GM21723 (cell line): Measurements from ENCODE around the gene ZNF25.
"Not testable (repeated sequence)": the region's sequence is repeated elsewhere in the genome, so short reads cannot be mapped to it uniquely, and the experiment has no call there.

Experiments used
- ATAC-seq: cut with Tn5 transposase; IDR thresholded peaks from one replicate; pipeline ENCODE4 v1.9.1; 2021; ENCODE audit warnings: mild to moderate bottlenecking, moderate library complexity; ENCODE audit not compliant: unreplicated experiment

Gene ZNF25

DNA sequence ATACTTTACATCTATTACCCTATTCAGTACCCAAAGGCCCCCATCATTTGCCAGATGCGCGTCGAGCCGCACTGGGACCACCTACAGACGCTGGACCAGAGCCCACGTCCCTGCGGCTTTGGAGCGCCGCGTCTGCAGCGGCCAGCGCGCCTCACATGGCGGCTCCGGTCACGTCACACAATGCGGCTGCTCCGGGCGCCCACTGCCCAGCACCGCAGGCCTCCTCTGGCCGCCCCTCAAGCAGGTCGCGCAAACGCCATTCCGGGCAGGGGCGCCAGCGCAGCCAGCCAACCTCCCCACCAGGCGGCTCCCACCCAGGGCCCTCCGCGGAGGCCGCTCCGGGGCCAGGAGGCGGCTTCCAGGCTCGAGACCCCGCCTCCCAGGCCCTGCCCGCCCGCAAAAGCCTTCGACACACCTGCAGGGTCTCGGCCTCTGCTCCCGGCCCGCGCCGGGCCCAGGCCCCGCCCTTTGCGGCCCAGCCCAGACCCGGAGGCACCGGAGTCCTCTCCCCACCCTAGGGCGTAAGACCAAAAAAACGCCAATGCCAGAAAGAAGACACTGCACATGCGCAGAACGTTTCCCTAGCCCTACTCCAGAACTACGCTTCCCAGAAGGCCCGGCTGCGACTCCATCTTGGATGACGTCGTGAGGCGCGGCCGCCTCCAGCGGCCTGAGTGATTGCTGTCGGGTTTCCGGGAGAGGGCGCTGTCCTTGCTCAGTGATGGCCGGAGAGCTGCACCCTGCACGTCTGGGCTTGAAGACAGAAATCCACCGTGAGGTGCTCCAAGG is at the start of gene ZNF25:
TSS of gene ZNF25 (minus strand) at position 557 of the 789 bp plus-strand sequence. CDS start 4,925 bp downstream, outside the sequence.
- ATAC-seq: peak; percentile 98

DNA sequence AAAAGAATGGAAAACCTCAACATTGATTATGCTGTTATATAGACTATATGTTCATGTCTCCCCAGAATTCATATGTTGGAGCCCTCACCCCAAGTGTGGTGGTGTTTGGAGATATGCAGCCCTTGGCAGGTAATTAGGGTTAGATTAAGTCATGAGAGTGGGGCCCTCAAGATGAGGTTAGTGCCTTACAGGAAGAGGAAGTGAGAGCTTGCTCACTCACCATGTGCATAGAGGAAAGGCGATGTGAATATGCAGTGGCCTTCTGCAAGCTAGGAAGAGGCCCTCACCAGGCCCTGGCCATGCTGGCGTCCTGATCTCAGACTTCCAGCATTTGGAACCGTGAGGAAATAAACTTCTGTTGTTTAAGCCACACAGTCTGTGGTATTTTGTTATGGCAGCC is 48.8 kb upstream of the ZNF25 start:
- peak; percentile 88 for ATAC-seq

DNA sequence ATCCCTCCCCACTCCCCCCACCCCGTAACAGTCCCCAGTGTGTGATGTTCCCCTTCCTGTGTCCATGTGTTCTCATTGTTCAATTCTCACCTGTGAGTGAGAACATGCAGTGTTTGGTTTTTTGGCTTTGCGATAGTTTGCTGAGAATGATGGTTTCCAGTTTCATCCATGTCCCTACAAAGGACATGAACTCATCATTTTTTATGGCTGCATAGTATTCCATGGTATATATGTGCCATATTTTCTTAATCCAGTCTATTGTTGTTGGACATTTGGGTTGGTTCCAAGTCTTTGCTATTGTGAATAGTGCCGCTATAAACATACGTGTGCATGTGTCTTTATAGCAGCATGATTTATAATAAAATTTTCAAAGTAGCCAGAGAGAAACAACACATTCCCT is 42.7 kb upstream of the ZNF25 start:
- ATAC-seq: not testable (repeated sequence)

DNA sequence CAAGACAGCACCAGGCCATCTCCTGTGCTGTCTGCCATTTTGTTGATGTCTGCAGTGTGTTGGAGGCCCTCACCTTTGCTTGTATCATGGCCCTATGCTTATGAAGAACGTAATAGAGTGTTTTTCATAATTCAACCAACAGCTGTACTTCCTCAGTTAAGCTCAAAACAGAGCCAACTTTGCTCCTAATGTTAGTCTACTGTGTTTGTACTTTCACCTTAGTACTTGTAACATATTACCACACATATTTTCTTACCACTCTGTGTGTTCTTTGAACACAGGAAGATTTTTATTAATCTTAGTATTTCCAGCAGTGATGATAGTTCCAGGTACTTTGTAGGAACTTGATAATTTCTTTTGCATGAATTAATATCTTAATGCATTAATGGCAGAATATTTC is 39.9 kb upstream of the ZNF25 start:
- ATAC-seq: no peak

DNA sequence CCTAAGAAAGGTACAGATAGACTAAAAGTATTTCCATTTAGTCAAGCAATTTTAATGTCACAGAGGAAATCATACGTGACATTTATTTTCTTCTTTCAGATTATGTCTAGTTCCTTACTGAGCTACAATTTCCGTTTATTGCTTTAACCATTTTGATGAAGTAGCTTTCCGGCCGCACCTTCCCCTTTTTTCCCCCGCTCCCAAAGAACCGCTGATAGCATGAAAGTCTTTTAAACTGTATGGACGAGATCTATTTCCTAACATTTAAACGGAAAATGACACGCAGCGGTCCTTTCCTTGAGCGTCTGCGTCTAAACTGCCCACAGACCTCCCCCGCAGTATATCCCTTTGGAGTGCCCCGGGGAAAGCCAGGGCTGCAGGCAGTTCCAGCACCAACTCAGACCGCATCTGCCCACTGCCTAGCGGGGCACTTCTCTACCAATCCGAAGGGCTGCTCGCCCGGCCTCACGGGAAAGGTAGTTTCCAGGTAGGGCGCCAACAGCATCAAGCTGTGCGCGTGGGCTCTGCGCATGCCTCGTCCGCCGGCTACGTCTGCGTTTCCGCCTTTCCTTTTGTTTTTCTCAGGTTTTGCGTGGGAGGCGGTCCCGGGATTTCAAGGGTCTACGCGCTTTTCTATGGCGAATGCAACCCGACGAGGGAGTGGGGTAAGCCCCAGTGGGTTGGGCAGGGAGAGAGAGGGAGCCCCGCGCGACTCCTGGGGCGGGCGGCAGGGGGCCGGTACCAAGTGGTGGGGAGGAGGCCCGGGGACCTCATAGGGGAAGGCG is 33.9 kb upstream of the ZNF25 start, which contains the start of gene ZNF33A:
TSS of gene ZNF33A (plus strand) at position 557 of the 785 bp plus-strand sequence. CDS start 1,667 bp downstream, outside the sequence.
- peak; percentile 90 for ATAC-seq

DNA sequence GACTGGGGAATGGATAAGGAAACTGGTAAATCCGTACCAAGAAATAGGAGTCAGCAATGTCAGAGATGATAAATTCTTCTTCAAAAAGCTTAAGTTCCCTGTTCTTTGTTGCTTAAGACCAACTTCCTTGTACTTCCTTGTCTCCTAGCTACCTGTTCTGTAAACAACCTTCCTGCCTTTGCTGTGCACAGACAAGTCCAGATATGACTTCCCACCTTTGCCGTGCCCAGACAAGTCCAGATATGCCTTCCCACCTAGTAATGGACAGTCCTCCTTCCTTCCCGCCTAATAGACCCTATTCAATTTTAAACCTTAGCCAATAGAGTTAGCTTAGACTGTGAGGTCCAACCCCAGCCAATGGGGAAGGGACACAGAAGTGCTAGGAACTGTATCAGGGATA is 31.5 kb upstream of the ZNF25 start:
- no peak for ATAC-seq

DNA sequence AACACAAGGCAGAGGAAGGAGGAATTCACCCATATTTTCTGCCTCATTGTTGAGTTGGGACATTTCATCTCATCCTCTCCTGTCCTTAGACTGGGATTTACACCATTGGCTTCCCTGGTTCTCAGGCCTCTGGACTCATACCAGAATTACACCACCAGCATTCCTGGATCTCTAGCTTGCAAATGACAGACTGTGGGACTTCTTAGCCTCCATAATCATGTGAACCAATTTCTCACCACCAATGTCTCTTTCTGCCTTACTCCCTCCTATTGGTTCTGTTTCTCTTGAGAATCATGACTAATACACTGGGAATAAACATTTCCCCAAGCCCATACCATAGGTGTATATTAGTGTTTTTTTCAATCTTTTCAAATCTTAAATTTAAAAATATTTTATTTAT is 31.1 kb upstream of the ZNF25 start:
- no peak for ATAC-seq

DNA sequence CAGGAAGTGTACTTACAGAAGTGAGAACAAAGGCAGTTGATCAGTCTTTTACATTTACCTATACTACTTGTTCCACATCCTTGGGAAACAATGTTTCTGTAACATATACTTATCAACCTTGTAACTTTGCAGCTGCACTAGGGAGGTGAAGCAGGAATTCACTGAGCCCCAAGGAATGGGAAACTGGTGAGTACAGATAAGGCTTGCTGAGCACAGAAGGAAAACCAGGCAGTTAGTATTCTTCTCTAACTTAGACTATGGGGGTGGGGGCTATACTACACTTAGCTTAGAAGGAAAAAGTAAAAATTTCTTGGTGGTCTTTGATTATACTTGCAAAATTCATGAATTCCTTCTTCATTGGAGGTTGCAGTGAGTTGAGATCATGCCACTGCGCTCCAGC is 27.1 kb upstream of the ZNF25 start:
- no peak for ATAC-seq

DNA sequence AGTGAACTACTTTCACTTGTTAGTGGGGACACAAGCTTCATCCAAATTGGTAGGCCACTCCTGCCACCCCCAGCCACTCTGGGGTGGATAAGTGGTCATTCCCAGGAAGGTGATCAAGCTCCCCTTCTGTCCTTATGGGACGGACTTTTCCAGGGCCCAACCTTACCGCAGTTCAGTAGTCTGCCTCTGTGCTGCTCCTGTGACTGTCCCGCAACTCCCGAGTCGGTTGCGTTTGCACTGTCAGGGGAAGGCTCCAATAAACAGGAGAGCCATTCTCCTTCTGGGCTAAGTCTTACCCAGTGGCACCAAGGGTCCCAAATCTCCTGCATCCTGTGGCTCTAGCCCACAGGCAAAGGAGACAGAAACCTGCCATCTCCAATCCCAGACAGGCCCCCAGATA is 26.6 kb upstream of the ZNF25 start:
- ATAC-seq: no peak

DNA sequence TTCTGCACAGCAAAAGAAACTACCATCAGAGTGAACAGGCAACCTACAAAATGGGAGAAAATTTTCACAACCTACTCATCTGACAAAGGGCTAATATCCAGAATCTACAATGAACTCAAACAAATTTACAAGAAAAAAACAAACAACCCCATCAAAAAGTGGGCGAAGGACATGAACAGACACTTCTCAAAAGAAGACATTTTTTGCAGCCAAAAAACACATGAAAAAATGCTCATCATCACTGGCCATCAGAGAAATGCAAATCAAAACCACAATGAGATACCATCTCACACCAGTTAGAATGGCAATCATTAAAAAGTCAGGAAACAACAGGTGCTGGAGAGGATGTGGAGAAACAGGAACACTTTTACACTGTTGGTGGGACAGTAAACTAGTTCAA is 24.0 kb upstream of the ZNF25 start:
- not testable (repeated sequence) for ATAC-seq

DNA sequence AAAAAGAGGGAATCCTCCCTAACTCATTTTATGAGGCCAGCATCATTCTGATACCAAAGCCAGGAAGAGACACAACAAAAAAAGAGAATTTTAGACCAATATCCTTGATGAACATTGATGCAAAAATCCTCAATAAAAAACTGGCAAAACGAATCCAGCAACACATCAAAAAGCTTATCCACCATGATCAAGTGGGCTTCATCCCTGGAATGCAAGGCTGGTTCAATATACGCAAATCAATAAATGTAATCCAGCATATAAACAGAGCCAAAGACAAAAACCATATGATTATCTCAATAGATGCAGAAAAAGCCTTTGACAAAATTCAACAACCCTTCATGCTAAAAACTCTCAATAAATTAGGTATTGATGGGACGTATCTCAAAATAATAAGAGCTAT is 22.5 kb upstream of the ZNF25 start:
- ATAC-seq: not testable (repeated sequence)

DNA sequence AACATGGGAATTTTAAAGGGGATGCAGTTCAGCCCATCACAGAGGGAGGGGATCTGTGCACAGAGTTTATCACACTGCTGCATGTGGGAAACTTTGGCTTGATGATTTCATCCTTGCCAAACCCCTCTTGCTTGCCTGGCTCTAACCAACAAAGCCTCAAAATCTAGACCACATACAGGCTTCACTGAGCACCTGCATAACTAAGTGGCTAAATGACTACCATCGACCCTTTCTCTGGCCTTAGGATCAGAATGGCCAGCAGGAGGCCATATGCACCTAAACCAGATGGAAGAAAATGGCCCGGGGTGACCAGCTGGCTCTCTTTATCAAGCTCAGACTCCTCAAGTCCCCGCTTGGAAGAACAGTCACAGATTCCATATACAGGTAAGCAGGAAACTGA is 15.6 kb upstream of the ZNF25 start:
- ATAC-seq: no peak

DNA sequence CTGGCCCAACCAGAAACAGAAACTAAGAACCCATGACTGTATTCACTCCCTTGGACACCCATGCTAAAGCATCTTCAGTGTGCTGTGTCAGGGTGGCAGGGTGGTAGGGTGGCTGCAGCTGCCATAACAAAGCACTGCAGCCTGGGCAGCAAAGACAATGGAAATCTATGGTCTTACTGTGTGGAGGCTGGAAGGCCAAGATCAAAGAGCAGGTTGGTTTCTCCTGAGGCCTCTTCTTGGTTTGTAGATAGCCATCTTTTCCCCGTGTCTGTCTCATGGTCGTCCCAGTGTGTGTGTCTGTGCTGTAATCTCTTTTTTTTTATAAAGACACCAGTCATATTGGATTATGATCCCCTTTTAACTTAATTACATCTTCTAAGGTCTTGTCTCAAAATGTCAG is 15.2 kb upstream of the ZNF25 start:
- no peak for ATAC-seq

DNA sequence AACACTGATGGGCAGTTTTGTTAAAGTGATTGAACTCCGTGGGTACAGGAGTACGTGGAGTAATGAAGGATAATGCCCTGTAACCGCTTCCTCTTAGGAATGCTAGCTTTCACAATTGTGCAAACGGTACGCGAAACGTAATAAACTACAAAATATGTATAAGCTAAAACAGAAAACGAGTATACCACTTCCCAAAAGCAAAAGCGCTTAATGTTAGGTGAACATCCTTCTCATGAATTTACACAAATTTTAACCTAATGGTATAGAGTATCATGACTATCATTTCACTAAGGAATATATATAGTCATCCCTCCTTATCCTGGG is 395 bp upstream of the ZNF25 start:
- ATAC-seq: peak; percentile 1

DNA sequence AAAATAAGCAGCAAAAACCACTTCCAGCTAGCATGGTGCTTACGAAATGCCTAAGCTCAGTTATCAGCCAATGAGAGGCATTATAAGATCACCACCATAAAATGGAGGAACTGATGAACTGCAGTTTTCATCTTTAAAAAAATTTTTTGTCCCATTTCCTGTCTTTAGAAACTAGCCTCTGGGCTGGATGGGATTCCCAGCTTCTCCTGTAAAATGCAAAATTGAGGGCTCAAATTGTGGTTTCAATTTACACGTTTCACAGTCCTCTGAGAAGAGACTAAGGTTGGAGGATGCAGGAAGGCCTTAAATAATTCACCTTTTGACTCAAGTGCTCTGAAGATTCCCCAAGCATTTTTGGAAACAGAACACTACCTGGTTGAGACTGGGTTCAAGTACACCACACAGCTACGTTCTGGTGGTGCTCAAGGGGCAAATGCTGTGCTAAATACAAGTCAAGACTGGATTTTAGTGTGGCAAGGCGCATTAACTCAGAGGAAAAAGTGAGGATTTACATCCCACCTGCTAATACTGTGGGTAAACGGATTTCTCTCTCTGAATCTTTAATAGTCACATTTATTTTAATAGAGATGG is 951 bp downstream of the ZNF25 start:
- no peak for ATAC-seq

DNA sequence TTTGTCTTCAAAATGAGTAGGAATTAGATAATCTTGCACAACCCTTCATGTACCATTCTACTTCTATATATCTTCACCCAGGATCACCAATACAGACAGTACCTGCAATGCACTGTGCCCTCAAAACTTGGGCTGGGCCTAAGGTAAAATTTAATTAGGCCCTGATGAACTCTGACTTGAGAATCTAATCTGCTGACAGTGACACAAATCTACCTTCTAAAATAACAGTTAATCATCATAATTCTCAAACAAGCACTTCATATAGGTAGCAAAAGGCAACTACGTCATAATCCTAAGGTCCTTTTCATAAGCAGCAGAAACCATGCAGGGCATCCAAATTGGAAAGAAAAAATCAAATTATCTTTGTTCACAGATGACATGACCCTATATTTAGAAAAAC is 4.1 kb downstream of the ZNF25 start:
- no peak for ATAC-seq

DNA sequence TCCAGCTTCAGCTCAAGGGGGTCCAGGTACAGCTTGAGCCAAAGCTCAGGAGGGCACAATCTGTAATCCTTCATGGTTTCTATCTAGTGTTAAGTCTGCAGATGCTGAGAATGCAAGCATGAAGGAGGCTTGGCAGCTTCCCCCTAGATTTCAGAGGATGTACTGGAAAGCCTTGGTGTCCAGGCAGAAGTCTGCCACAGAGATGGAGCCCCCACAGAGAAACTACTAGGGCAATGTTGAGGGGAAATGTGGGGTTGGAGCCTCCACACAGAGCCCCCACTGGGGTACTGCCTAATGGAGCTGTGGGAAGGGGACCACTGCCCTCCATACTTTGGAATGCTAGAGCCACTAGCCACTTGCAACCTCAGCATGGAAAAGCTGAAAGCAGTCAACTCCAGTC is 11.4 kb downstream of the ZNF25 start:
- ATAC-seq: no peak

DNA sequence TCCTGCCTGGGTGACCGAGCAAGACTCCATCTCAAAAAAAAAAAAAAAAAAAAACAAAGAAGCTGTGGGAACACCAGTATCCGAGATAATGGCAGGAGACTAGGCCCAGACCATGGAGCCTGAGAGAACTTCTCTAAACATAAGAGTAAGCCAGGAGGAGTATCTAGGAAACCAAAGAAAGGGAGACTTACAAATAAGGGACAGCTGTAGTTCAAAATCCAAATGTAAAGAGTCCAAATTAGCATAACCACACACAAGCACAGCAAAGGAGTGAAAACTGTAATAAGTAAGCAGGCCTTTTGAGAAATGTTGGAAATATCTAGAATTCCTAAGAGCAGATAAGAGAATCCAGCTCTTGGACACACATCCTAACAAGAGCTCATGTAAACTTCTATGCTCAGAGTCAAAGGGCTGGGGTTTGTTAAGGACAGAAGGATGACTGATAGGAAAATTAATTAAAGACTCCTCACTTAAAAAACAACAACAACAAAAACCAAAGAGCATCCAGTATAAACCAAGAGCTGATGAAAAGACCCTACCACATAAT is 15.8 kb downstream of the ZNF25 start:
- no peak for ATAC-seq

DNA sequence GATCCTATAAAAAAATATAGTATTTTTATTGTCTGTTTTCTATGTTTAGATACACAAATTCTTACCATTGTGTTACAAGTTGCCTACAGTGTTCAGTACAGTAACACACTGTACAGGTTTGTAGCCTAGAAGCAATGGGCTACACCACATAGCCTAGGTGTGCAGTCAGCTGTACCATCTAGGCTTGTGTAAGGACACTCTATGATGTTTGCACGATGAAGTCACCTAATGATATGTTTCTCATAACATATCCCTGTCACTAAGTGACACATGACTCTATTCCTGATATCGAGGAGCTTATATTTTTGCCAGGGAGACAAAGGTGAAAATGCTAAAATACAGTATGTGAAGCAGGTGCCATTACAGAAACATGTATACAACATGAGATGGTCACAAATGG is 18.6 kb downstream of the ZNF25 start:
- ATAC-seq: no peak

DNA sequence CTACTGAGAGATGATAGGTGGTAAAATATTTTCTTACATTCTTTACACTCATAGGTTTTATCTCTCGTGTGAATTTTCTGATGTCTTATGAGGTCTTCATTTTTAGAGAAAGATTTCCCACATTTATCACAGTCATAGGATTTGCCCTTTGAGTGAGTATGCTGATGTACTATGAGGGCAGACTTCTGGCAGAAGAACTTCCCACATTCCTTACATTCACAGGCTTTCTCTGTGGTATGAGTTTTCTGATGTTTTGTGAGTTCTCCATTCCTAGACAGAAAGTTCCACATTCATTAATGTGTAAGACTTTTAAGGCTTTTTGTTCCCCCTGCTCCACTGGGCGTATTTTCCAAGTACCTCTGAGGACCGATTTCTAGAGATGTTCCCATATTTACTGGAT is 23.5 kb downstream of the ZNF25 start:
- ATAC-seq: no peak

DNA sequence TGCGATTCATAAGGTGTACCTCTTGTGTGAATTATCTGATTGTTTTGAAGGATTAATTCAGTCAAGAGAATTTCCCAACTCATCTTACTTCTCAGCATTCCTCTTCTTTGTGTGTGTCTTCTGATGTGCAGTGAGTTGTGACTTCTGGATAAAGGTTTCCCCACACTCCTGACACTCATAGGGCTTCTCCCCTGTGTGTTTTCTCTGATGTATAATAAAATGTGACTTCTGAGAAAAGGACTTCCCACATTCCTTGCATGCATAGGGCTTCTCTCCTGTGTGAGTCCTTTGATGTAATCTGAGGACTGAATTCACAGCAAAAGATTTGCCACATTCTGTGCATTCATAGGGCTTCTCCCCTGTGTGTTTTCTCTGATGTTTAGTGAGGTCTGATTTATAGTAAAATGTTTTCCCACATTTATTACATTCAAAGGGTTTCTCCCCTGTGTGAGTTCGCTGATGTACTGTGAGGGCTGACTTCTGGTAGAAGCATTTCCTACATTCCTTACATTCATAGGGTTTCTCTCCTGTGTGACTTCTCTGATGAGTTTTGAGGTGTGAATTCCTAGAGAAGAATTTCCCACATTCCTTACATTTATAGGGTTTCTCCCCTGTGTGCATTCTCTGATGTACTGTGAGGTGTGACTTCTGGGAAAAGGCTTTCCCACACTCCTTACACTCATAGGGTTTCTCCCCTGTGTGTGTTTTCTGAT is 24.2 kb downstream of the ZNF25 start:
- no peak for ATAC-seq
